GM18858 (cell line): Measurements from ENCODE around the gene ZEB2.

ENCODE experiments used
- ATAC-seq: cut with Tn5 transposase; IDR thresholded peaks from one replicate; pipeline ENCODE4 v1.9.1; 2021; ENCODE audit not compliant: unreplicated experiment

ZEB2 gene

DNA sequence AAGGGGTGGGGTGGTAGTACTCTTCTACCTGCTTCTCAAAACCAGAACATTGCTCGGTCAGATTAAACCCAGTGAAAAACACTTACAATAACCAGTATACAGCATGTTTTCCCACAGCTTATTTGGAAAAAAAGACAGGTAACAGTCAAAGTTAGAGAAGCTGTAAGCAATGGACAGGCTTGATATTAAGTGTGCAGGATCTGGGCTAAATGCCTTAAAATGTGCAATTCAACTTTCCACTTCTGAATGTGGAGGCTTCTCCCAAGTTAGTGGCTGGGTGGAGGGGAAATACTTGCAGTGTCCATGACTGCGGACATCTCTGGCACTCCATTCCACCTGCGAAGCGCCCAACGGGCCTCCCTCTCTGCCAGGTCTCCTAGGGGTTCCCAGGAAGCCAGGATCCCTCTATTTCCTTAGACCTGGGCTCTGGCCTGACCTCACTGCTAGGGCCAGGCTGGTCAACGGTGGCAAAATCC is 5.3 kb downstream of the ZEB2 start:
- no peak for ATAC-seq

DNA sequence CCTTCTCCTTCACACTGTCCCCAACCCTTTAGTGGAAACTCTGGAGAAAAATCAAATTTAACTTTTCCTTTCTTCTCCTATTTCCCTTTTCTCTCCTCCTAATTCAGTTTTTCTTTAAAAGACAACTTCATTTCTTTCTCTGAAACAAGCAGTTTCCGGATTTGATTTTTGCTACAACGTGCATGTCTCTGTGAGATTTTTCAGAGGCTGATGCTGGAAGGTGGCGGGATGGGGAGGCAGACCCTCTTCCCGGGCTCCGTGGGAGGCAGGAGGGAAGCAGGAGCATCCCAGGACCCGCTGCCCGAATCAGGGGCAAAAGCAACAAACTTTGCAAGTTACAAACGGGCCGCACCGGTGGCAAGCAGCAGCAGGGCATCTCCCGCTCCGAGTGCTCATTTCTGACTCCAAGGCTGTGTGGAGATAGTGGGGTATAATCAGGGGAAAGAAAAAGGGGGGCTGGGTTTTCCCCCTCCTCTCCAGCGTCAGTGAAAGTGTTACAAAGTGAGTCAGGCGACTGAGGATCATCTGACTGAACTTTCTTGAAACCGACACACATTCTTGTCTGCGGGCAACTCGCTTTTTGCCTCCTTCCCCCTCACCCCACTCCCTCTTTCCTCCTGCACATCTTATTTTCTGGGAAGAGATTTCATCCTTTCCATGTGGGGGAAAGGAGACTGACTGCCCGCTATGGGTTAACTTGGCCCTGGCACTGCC is 6.4 kb downstream of the ZEB2 start:
- no peak for ATAC-seq

DNA sequence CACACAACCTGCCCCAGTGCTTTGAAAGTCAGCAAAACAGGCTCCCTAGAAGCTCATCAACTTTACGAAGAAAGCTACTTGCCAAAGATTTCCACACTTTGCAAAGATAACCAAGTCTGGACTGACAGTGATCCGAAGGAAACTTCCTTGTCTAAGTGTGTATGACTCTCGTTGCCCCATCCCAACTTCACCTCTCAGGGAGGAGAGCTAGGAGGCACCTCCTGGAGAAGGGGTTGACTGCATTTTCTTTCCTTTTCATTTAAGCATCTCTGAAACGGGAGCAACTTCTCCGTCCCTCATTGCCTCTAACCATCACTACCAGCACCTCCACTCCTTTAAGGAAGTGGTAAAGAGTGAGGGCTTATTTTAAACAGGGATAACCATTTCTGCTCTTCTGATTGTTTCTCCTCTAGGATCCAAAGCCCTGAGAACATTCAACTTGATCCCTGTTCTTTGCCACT is 7.0 kb downstream of the ZEB2 start:
- no peak for ATAC-seq

DNA sequence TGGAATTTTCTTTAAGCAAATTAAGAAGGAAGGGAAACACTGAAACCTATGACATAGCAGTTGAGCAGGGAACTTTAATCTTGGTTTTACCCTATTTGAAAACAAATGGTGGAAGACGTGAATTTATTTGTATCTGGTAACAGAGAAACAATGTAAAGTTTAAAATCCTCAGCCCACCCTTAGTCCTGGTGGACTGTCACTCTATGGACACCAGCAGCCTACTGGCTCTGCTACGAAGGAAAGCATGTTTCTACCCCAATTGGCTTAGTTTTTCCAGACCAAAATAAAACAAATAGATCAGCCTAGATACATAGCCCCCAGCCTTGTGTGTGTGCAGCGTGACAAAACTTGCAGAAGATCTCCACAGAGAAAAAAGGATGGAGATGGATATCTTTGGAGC is 7.4 kb downstream of the ZEB2 start:
- ATAC-seq = no peak

DNA sequence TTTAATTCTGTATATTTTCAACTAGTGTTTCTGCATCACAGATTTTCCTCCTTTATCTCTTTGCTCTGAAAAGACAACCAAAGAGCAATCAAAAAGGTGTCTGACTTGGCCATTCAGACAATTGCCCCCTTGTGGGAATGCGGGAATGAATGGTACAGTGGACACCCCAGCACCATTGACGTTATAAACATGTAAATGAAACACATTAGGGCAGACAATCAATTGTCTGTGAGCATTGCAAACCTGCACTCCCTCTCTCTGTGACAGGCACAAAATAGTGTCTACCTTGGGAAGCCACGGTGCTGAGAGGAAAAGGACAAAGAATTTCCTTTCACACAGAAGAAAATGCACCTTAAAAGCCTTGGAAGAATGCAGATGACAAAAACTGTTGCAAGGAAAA is 8.0 kb downstream of the ZEB2 start:
- ATAC-seq = no peak

DNA sequence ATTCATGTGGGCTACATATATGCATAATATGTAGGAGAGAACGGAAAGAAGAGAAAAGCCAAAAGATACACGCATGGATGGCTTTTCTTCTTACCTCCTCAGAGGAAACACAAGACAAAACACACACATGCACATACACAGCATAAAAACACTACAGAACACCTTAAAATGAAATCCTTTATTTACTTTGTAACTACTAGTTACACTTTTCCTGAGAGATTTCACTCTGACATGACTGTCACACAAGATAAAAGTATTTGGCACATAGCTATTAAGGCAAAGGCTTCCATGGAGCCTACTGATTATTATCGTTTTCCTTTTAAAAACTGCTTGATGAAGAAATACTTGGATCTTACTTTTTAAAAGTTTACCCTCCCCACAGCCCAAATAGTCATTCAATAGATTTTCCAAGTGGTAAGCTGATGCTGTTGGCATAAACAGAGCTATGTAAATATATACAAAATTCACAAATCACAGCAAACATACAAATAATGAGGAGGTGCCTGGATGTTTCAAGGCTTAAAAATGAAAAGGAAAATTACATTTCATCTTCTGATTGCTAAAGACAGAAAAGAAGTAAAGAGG is 8.6 kb downstream of the ZEB2 start:
- ATAC-seq = no peak

DNA sequence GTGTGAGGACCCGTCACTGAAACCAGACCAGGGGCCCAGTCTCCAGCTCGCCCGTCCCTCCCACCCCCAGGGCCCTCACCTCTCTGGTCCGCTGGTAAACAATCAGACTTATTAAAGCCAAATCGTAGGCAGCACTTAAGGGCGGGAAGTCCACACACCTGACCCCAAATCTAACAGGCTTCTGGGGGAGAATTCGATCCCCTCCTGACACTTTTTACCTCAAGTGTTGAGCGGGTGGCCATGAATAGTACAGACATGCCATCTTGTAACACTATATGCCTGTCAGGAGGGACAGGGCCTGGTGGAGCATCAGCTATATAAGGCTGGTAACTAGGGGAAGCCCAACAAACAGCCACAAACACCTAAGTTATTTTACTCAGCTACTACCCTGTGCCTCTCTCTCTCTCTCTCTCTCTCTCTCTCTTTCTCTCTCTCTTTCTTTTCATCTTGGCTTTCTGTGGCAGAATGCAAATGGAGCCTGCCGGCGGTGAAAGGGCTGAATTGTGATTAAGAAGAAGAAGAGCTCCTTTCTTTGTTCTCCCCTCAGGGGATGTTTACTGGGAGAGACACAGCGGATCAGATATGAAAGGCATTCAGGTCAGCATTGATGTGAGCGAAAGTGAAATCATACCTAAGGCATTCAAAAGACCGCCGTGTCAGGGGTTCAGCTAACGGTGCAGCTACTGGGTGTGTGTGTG is 9.5 kb downstream of the ZEB2 start:
- no peak for ATAC-seq

DNA sequence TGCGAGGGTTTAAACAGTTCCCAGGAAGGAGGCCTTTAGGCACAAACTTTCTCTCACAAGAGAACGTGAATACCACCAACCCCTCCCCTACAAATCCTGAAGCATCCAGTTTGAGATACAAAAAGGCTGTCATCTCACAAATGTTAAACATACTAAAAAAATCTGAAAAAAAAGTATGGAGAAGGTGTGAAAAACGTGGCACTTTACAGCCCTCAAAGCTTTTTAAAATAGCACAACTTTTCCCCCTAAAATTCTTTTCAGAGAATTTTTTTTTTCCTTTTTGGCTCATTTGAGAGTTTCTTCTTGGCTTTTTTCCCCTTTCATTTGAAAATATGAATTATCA is 10.1 kb downstream of the ZEB2 start:
- no peak for ATAC-seq

DNA sequence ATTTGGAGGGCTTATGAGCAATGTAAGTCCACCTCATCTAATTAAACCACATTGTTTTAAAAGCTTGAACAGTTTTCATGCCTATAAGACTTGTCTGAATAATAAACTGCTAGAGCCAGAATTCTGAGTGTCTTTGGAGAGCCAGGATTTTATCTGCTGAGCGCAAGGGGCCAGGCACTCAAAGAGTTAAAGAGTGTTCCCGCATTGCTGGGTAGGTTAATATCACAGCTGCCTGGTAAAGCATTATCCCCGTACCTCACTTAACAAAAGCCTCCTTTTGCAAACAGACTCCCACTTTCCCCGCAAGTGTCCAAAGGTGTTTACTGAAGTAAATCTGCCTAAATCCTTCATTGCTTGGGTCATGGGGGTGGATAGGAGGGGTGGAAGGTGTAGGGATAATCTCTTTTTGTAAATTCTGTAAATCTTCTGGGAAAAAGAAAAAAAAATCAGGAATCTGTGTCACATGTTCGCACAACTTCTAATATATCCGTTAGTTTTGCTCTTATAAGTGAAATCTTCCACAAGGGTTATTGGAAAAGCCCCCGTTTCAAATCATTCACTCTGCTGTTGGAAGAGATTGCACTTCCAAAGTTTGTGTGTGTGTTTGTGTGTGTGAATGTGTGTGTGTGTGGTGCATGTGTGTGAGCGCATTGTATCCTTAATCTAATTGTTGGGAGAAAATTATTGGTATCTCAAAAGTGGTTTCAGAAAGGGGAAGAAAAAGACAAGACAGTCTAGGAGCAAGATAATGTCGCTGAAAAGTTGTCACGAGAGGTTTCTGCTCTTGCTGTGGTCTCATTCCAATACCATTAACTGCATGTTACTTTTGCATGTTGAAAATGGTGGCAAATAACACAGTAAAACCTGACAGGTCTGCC is 10.7 kb downstream of the ZEB2 start:
- no peak for ATAC-seq

DNA sequence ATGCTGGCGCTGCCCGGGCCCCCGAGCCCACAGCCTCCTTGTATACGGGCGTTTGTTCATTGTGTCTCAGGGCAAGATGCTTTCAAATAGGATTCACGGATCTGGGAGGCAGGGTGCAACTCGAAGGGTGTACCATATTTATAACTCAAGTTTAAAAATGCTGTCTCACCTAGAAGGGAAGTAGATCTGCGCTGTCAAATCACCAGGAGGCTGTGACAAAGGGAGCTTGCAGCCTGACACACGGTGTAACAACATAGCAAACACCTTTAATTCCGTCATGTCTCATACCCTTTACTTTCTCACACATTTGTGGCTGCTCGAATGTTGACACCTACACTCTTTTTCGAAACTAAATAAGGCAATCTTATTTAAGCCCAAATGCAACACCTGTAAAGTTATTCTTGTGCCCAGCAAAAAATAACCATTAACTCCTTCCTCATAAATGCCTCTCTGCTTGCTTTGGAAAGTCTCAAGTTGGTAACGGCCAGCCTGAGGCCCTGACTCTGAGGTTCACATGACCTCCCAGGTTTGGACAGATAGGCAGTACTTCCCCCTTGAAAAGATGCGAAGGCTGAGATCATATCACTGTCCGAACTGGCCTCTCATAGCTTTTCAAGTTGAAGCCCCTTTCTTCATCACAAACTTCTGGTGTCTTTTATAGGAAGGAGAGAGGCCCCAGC is 11.6 kb downstream of the ZEB2 start:
- peak; percentile 38 for ATAC-seq

DNA sequence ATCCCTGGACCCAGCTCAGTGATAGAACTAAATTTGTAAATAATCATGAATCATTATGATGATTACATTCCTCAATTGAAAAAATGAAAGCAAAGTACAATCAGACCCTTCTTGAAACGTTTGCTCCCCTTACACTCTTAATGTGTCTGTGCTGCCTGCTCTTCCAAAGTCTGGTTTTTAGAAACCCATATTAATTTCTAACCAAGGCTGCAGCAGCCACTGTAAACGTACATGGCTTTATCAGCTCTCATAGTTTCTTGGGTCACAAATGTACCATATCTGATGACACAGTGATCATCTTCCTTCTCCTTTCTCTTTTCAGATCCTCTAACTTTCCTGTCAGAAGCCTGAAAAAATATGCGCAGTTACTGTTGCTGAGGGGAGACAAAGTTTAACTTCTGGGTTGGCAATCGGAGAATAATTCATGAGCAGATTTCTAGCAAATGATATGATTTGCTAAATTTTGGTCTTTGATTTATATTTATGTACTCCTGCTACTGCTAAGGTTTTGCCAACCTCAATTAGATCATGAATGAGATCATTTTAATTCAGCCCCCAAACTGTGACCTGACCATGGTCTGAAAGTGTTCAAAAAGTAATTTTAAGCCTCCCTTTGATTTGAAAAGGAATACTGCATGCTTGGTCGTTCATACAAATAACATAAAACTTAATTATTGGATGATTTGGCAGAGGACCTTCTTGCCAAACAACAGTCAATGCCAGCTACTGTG is 12.3 kb downstream of the ZEB2 start:
- no peak for ATAC-seq

DNA sequence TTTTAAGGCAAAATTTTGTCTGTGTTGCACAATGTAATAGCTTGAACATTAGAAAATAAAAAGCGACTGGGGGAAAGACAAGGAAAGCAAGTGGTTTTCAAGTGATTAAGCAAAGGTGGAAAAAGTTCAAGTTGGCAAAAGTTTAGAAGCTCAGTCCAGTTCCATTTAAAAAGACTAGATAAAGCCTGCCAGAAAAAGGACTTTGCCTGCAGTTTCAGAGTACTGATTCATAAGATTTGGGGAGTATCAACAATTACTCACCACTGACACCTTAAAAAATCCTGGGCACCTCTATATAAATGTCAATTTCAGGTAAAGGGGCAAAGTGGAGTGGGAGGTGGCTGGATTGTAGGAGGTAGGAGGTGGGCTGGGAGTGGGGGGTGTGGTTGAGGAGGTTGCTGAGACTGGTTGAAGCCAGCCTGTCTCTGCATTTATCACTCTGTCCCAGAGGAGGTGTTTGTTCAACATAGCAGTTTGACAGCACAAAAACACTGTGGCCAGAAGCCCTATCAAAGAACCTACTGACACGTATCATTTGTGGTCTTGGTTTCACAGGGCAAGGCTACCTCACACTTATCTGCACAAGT is 14.6 kb downstream of the ZEB2 start:
- ATAC-seq = no peak

DNA sequence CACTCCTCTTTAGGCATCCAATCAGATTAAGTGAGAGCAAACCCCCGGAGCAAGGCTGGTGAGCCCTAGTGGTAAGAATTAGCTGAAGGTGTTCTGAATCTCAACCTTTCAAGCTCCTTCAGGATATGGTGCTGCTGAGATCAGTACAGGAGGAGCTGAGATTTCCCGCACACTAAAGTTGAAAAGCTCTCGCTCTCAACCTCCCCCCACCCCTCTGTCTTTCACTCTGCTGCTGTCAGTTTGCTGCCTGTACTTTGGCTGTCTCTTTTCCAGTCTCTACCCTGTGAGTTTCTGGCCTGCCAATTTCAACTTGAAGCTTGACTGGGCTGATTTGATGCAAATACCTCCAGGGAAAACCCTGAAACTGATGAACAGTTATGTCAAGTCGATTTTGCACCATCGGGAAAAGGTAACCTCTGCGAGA is 15.7 kb downstream of the ZEB2 start:
- ATAC-seq = no peak

DNA sequence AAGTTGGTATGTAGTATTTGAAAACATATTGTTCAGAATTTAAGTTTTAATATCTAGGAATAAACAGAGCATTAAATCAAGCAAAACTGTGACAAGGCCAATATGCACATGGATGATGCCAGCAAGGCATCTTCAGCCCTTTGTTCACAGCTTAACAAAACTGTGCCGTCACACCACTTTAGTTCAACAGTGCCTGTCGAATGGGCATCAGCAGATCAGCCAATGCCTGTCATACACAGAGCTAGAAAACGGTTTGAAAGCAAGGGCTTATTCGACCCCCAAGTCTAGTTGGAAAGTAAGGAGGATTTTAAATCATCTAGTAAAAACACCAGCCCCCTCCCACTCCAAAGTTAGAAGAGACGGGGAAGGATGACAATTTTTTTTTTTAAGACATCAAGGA is 16.7 kb downstream of the ZEB2 start:
- no peak for ATAC-seq

DNA sequence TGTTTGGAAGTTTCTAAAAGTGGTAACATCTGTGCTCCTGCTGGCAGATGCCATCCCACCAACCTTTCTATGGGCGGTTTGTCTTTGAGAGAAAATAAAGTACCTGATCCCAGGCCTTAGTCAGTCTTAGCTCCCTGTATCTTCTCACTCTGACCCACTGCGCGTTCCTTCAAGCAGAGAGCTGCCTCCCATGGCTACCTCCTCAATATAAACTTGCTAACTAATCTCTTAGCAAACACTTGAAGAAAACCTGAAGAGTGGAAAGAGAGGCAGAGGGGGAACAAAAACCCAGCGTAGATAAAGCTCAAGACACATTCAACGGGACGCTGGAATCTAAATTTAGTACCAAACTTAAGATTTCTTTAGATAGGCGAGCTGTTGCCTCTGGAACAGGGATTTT is 17.6 kb downstream of the ZEB2 start:
- no peak for ATAC-seq

DNA sequence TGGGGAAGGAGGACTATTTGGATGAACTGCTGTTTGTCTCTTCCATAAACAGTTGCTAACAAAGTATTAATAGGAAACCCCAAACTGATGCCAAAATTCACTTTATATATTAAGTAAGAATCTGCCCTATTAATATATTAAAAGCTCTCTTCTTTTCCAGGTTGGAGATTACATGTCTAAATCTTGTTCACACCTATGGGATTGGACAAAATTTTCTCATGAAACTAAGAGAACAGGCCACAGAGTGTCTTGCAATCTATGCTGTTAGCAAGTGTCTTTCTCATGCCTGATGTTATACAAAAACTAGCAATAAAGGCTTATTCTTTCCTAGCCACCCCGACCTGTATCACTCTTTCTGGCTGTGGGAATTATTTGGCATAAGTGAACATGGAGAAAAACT is 18.3 kb downstream of the ZEB2 start:
- ATAC-seq = no peak

DNA sequence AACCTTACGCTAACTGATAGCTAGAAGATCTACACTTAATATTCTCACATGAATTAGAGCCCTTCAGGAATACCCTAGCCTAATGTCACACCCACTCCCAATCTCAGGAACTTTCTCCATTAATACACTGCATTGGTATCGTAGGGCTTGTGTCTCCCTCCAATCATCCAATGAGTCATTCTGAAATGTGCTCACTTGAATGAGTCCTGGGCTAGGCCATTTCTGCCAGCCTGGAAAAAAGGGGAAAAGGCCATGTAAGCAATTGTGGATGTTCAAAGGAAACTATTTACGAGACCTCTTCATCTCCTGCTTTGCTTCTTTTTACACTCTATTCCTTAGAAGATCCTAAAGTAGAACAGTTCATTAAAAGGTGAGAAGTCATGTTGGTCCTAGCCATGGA is 18.8 kb downstream of the ZEB2 start:
- ATAC-seq = no peak

DNA sequence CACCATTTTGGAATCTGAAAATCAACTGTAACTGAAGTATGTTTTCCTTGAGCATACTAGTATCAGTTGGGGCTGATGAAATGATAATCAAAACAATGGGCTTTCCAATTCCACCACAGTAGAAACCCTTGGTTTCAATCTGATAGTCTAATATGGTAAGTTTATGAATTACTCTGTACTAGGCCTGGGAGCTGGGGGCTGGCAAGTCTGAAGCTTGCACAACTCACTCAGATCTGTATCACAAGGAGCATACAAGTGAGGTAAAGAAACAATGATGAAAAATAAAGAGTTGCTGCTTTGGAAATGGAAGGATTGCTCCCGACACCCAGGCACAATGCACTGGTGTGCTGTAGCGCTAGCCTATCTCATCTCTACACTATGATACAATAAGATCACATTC is 19.4 kb downstream of the ZEB2 start:
- ATAC-seq = no peak

DNA sequence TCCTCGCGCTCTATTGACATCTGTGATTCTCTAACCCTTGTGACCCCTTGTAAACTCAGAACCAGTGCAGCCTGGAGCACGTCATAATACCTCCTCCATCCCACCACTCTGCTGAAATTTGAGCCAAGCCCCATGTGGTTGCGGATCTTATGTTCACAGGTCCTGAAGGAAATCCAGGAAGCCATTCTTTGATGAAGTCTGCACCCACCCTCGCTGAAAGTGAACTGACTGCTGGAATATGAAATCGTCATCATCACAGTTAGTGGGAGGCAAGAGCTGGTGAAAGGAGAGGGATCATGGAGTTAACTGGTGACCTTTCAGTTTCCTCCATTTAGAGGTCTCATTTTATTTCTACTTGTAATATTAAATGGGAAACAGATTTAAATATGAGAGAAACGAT is 21.6 kb downstream of the ZEB2 start:
- no peak for ATAC-seq
